Spleen (tissue), 11 donors: ENCODE data around the gene GET4. TPM values are rescaled to one million over a fixed set of nuclear protein-coding genes. Genes with fewer than 3 reads are reported as not detected.
A peak's percentile ranks its signal among the peaks of the same experiment; 100 is the strongest.

Experiments used
- DNase-seq: peaks from one replicate; pipeline ENCODE4 v3.0.0-alpha.2; 2020
- H3K27ac ChIP-seq, 8 donors: fragments of 200-600 bp; sonication (generic) in 7 of 8; 1 replicate in 4 of 8; 2 replicates in 4 of 8; pipeline versions ENCODE4 v1.5.0 to v1.8.0; 2016 to 2021; ENCODE audit warnings: inconsistent platforms in 4 of 8, mild to moderate bottlenecking in 4 of 8, moderate library complexity in 1 of 8
- H3K27me3 ChIP-seq, 7 donors: fragments of 200-600 bp; sonication (generic) in 6 of 7; replicated peaks in 1 of 7; 1 replicate in 4 of 7; 2 replicates in 3 of 7; pipeline versions ENCODE4 v1.5.0 to v1.8.0; 2016 to 2021; ENCODE audit warnings: inconsistent platforms in 3 of 7, mild to moderate bottlenecking in 1 of 7
- H3K36me3 ChIP-seq, 6 donors: fragments of 200-600 bp; sonication (generic) in 5 of 6; 1 replicate in 4 of 6; 2 replicates in 2 of 6; pipeline versions ENCODE4 v1.5.0 to v1.8.0; 2016 to 2021; ENCODE audit warnings: inconsistent platforms in 2 of 6
- H3K4me1 ChIP-seq, 6 donors: fragments of 200-600 bp; sonication (generic) in 5 of 6; 1 replicate in 3 of 6; 2 replicates in 3 of 6; pipeline versions ENCODE4 v1.5.0 to v1.8.0; 2016 to 2021; ENCODE audit warnings: inconsistent platforms in 3 of 6
- H3K4me3 ChIP-seq, 8 donors: fragments of 200-600 bp; sonication (generic) in 7 of 8; 1 replicate in 4 of 8; 2 replicates in 4 of 8; pipeline versions ENCODE4 v1.5.0 to v1.8.0; 2016 to 2021; ENCODE audit warnings: inconsistent platforms in 4 of 8, mild to moderate bottlenecking in 4 of 8, moderate library complexity in 2 of 8
- H3K9me3 ChIP-seq, 8 donors: fragments of 200-600 bp; sonication (generic) in 7 of 8; 1 replicate in 4 of 8; 2 replicates in 4 of 8; pipeline versions ENCODE4 v1.5.0 to v1.8.0; 2016 to 2021; ENCODE audit warnings: inconsistent platforms in 4 of 8
- CTCF ChIP-seq, 11 experiments: fragments of 200-600 bp in 7 of 11; fragments of 450-650 bp in 4 of 11; sonication (generic) in 4 of 11; IDR thresholded peaks in 8 of 11; conservative IDR thresholded peaks in 3 of 11; 1 replicate in 7 of 11; 2 replicates in 4 of 11; pipeline versions ENCODE4 v1.4.0 to v1.8.0; 2016 to 2021; ENCODE audit warnings: antibody characterized with exemption in 11 of 11, inconsistent platforms in 4 of 11, mild to moderate bottlenecking in 1 of 11
- POLR2A ChIP-seq, 3 donors: fragments of 450-650 bp; IDR thresholded peaks; one replicate each; pipeline ENCODE4 v1.5.1; 2017; ENCODE audit warnings: antibody characterized with exemption in 3 of 3, mild to moderate bottlenecking in 1 of 3
- POLR2AphosphoS5 ChIP-seq, 3 donors: sonication (generic); formaldehyde crosslinking; IDR thresholded peaks; one replicate each; pipeline ENCODE4 v1.5.1; 2017; ENCODE audit warnings: antibody characterized with exemption in 3 of 3
- WGBS, 5 donors: extraction: QIAGEN DNeasy Blood & Tissue Kit in 3 of 5; methylation state at CpG; one replicate each; pipeline versions ENCODE4 v1.1.5 to v1.1.7; 2013 to 2018; 5-methylcytosine and 5-hydroxymethylcytosine counted together
- intact Hi-C: fragments of 100-400 bp; cut with DNase I; formaldehyde crosslinking; loops from one replicate; pipeline ENCODE4 v1.15.0; 2023; ENCODE audit warnings: low total_unique reads
- polyA plus RNA-seq, 3 donors: library from polyadenylated mRNA; stranded (reverse); fragments of 200-250 nt; gene quantifications; one replicate each; pipeline ENCODE4 v1.2.1, GENCODE V29; 2013
- total RNA-seq, 7 donors: library from RNA; depleted of rRNA in 3 of 7; stranded (reverse); fragments of >200 nt in 3 of 7; fragmentation: NEBNext Ultra II Directional in 4 of 7; extraction: Animal tissue kit (Norgen Biotek cat#: 25700) in 4 of 7; gene quantifications; one replicate each; pipeline versions ENCODE4 v1.1.0 to v1.2.1, GENCODE V29; 2016 to 2021
- donor health status: healthy with polysubstance abuse.
- donor health status: DM: no; HTN: no; CAD: no; lungs with moderate emphysema.
- donor health status: DM: no; HTN: no; CAD: no.
- donor health status: Bipolar disorder and iron deficiency.
- donor health status: healthy.
- donor health status: DM: no; HTN: no; CAD: no.
- donor health status: DM: yes; HTN: yes; CAD: no.

The GET4 gene
- total and polyA plus RNA-seq, 10 donors, result 25.4 to 63.0 (median 36.1) TPM

GRCh38 chr7:898855-899681 lies 22.7 kb downstream of the GET4 start:
- H3K27ac ChIP-seq, result no peak overlapping the region
- peaks cover 0 to 42% (median 19%) of the 10 kb centered on the region in 6 donors for H3K4me1 ChIP-seq
- intact Hi-C loops, result no loop called here
- peaks cover 0 to 9% (median 0%) of the 10 kb centered on the region in 7 donors for H3K27me3 ChIP-seq
- H3K36me3 ChIP-seq, result peaks cover 0 to 83% (median 47%) of the 10 kb centered on the region in 6 donors
- no peak for TF ChIP-seq CTCF (IDR thresholded peaks at IDR 0.05 in 8 of 11, conservative IDR thresholded peaks at IDR 0.05 in 3 of 11)
- no peak for TF ChIP-seq POLR2A (IDR thresholded peaks at IDR 0.05)
- TF ChIP-seq POLR2AphosphoS5 (IDR thresholded peaks at IDR 0.05), result peak in 2 of 3 donors; percentile 8 to 44
- 88 to 94% (median 91%) methylated on average over 34 to 54 of the region's 54 CpGs for WGBS, 5 donors
- peak; percentile 76 for DNase-seq
- H3K4me3 ChIP-seq, result no peak overlapping the region
- no peaks in the 10 kb centered on the region for H3K9me3 ChIP-seq

- TF ChIP-seq CTCF (IDR thresholded peaks at IDR 0.05 in 8 of 11, conservative IDR thresholded peaks at IDR 0.05 in 3 of 11), result no peak
- peak in 1 of 3 donors; percentile 17 for TF ChIP-seq POLR2AphosphoS5 (IDR thresholded peaks at IDR 0.05)
- TF ChIP-seq POLR2A (IDR thresholded peaks at IDR 0.05), result no peak
- no peaks in the 10 kb centered on the region for H3K9me3 ChIP-seq
- H3K4me3 ChIP-seq, result no peak overlapping the region
- peaks cover 0 to 83% (median 40%) of the 10 kb centered on the region in 6 donors for H3K36me3 ChIP-seq
- peaks cover 0 to 47% (median 19%) of the 10 kb centered on the region in 6 donors for H3K4me1 ChIP-seq
- no peak for DNase-seq
- no peak overlapping the region for H3K27ac ChIP-seq
- peaks cover 0 to 16% (median 0%) of the 10 kb centered on the region in 7 donors for H3K27me3 ChIP-seq
- intact Hi-C loops, result loop anchor here (10.0 kb wide), 1 partner anchor 55 kb away; the partner anchor contains the start of gene ADAP1
- 90 to 97% (median 95%) methylated on average over 16 of the region's 16 CpGs for WGBS, 5 donors
Measured at GRCh38 chr7:899806-900205, 23.5 kb downstream of the GET4 start.

GRCh38 chr7:900331-901040 lies 24.1 kb downstream of the GET4 start:
- H3K4me1 ChIP-seq, result peaks cover 0 to 47% (median 19%) of the 10 kb centered on the region in 6 donors
- H3K27ac ChIP-seq, result peak overlapping the region in 7 of 8 donors; percentile 20 to 65 (median 53)
- no peak overlapping the region for H3K4me3 ChIP-seq
- no peaks in the 10 kb centered on the region for H3K9me3 ChIP-seq
- no peak for TF ChIP-seq POLR2A (IDR thresholded peaks at IDR 0.05)
- no peak for TF ChIP-seq POLR2AphosphoS5 (IDR thresholded peaks at IDR 0.05)
- no peak for TF ChIP-seq CTCF (IDR thresholded peaks at IDR 0.05 in 8 of 11, conservative IDR thresholded peaks at IDR 0.05 in 3 of 11)
- WGBS, 5 donors, result 80 to 95% (median 84%) methylated on average over 4 to 26 of the region's 26 CpGs
- H3K27me3 ChIP-seq, result peaks cover 0 to 17% (median 0%) of the 10 kb centered on the region in 7 donors
- intact Hi-C loops, result loop anchor here (10.0 kb wide), 1 partner anchor 54 kb away; the partner anchor contains the start of gene ADAP1
- H3K36me3 ChIP-seq, result peaks cover 0 to 79% (median 33%) of the 10 kb centered on the region in 6 donors
- no peak for DNase-seq
